Activated T-cell treated with anti-CD3 and anti-CD28 coated beads, Interleukin-2, amount 50 U/mL, for 72 hours (primary cell): ENCODE data around the gene SYNGR3. TPM values are rescaled to one million over a fixed set of nuclear protein-coding genes. Genes with fewer than 3 reads are reported as not detected.

ENCODE experiments used
- ATAC-seq, 2 donors: fragments of 150-1000 bp; cut with Tn5 transposase; replicated peaks in 1 of 2; 2 replicates each; pipeline ENCODE4 v1.10.0; 2021; ENCODE audit warnings: moderate library complexity in 2 of 2, mild to moderate bottlenecking in 1 of 2
- DNase-seq, 2 donors: peaks; one replicate each; pipeline ENCODE4 v3.0.0; 2021 to 2022; ENCODE audit warnings: mixed read lengths in 1 of 2
- H3K27ac Mint-ChIP-seq: one replicate; pipeline ENCODE4 v1.8.0; 2022; ENCODE audit warnings: mild to moderate bottlenecking, moderate library complexity, mixed read lengths
- H3K27me3 Mint-ChIP-seq: one replicate; pipeline ENCODE4 v1.8.0; 2022; ENCODE audit warnings: low read depth, mixed read lengths
- H3K36me3 Mint-ChIP-seq, 2 donors: one replicate each; pipeline ENCODE4 v1.8.0; 2022; ENCODE audit warnings: mixed read lengths in 2 of 2, mild to moderate bottlenecking in 1 of 2; ENCODE audit not compliant: insufficient read depth in 2 of 2
- H3K4me1 Mint-ChIP-seq: one replicate; pipeline ENCODE4 v1.8.0; 2022; ENCODE audit warnings: low read depth, mixed read lengths
- H3K4me3 Mint-ChIP-seq, 2 donors: one replicate each; pipeline ENCODE4 v1.8.0; 2022; ENCODE audit warnings: mild to moderate bottlenecking in 2 of 2, mixed read lengths in 2 of 2, moderate library complexity in 2 of 2
- H3K9me3 Mint-ChIP-seq, 2 donors: one replicate each; pipeline ENCODE4 v1.8.0; 2022; ENCODE audit warnings: mixed read lengths in 2 of 2
- total RNA-seq, 2 donors: library from RNA; stranded (reverse); gene quantifications; one replicate each; pipeline ENCODE4 v1.2.3, GENCODE V29; 2022

Gene SYNGR3
- total RNA-seq, 2 donors from 2014 or later = 38.6 to 50.9 TPM

DNA sequence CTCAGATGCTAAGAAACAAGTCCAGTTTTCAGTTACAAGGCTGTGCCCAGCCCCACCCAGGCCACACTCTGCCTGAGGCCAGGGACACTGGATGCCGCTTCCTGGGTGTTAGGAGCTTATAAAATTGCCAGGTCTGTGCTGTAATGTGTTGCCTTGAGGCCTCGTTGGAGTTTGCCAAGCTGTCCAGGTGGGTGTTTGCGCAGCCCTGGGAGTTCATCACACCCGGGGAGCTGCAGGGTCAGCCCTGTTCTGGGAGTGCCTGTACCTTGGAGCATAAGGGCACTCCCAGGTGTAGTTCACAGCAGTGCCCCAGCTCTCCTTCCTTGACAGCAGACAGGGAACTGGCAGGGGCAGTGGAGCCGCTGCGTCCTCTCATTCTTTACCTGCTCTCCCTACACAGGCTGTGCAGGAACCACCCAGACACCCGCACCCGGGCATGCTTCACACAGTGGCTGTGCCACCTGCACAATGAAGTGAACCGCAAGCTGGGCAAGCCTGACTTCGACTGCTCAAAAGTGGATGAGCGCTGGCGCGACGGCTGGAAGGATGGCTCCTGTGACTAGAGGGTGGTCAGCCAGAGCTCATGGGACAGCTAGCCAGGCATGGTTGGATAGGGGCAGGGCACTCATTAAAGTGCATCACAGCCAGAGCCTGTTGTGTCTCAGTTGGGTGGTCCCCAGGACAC lies 4.2 kb upstream of the SYNGR3 start:
- ATAC-seq (no peak), DNase-seq (no peak)
- H3K27me3 Mint-ChIP-seq = peaks cover 36% of the 10 kb centered on the region
- H3K27ac Mint-ChIP-seq = no peak overlapping the region
- H3K9me3 Mint-ChIP-seq = no peaks in the 10 kb centered on the region
- peaks cover 2 to 4% of the 10 kb centered on the region in 2 donors for H3K36me3 Mint-ChIP-seq
- peak overlapping the region; percentile 85 to 89 for H3K4me3 Mint-ChIP-seq
- peaks cover 32% of the 10 kb centered on the region for H3K4me1 Mint-ChIP-seq

DNA sequence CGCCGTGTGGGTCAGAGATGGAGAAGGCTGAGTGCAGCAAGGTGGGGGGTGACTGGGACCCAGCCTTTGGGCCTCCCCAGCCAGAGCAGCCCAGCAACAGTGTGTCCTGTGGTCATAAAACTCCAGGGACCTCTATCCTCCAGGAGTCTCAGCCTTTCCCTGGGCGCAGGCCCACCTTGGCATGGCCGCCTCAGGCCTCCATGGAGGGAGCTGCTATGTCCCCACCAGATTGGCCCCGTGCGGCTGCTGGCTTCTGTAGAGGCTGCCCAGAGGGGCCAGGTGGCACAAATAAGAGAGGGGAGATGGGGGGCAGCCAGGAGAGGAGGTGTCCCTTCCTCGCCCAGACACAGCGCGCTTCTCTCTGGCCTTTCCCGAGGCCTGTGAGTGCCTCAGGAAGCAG lies 2.6 kb upstream of the SYNGR3 start:
- no peak overlapping the region for H3K4me3 Mint-ChIP-seq
- H3K4me1 Mint-ChIP-seq = peaks cover 31% of the 10 kb centered on the region
- H3K27me3 Mint-ChIP-seq = peaks cover 21% of the 10 kb centered on the region
- DNase-seq (no peak), ATAC-seq (no peak)
- H3K36me3 Mint-ChIP-seq = peaks cover 3 to 4% of the 10 kb centered on the region in 2 donors
- no peak overlapping the region for H3K27ac Mint-ChIP-seq
- H3K9me3 Mint-ChIP-seq = no peaks in the 10 kb centered on the region

DNA sequence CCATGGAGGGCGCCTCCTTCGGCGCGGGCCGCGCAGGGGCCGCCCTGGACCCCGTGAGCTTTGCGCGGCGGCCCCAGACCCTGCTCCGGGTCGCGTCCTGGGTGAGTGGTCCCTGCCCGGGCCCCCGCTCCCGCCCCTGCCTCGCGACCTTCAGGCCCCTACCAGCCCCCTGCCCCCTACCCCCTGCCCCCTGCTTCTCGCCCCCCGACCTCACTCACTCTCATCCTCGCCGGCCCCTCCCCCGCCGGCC lies 256 bp downstream of the SYNGR3 start:
- peak in 1 of 2 donors; percentile 1 for ATAC-seq
- Mint-ChIP-seq H3K9me3 (no peaks in the 10 kb centered on the region), H3K27ac (no peak overlapping the region), H3K36me3 (peaks cover 4 to 6% of the 10 kb centered on the region in 2 donors), H3K4me1 (peaks cover 26% of the 10 kb centered on the region), H3K4me3 (peak overlapping the region in 1 of 2 donors; percentile 86), H3K27me3 (peaks cover 8% of the 10 kb centered on the region)
- DNase-seq = no peak

DNA sequence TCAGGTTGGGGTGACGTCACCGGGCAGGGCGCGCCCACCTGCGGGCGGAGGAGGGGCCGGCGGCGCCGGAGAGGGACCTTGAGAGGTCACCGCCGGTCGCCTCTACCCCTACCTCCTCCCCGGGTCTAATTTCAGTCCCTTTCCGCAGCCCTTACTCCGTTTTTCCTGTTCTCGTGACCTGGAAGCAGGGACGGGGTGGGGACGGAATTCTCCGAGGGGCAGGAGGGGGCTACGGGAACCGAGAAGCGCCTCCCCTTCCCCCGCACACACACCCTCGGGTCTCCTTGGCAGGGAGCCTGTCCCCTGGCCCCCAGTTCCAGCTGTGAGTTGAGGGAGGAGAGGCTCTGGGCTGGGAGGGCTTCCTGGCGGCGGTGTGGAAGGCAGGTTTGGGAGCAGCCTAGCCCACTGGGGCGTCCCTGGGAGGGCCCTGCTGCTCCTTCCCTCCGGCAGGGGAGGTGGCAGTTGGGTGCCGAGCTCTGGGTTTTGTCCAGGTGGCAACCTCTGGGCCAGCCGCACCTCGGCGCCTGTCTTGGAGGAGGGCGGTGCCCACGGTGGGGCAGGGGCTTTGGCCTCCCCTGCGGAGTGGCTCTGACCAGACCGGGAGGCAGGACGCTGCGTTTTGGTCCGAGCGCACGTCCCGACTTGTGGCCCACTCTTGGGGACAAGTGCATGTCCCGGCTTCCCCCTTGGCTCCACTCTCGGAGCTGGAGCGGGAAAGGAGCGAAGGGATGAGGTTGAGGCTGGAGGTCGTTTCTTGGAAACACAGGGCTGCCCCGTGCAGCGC lies 773 bp downstream of the SYNGR3 start:
- H3K27me3 Mint-ChIP-seq = peaks cover 8% of the 10 kb centered on the region
- peak; percentile 8 to 16 for ATAC-seq
- peak overlapping the region; percentile 86 to 88 for H3K4me3 Mint-ChIP-seq
- H3K4me1 Mint-ChIP-seq = peaks cover 22% of the 10 kb centered on the region
- H3K9me3 Mint-ChIP-seq = no peaks in the 10 kb centered on the region
- peaks cover 6% of the 10 kb centered on the region in 2 donors for H3K36me3 Mint-ChIP-seq
- no peak overlapping the region for H3K27ac Mint-ChIP-seq
- DNase-seq = peak; percentile 80 to 83

DNA sequence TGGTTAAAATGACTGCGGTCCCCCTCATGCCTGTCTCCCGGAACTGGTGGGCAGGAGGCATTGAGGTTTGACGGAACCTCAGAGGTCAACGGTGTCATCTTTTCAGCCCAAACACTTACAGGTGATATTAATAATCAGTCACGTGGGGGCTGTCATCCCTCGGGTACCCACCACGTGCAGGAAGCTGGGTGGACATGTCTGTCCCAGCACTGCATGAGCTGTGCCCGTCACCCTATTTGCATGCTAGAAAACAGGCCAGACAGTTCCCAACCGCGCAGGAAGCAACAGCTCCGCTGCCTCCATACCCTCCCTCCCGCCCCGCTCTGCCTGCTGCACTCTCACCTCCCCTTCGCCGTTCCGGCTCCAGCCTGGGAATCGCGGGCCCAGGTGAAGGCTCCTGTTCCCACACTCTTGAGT lies 1.4 kb downstream of the SYNGR3 start:
- peaks cover 25% of the 10 kb centered on the region for H3K4me1 Mint-ChIP-seq
- H3K27me3 Mint-ChIP-seq = peaks cover 8% of the 10 kb centered on the region
- ATAC-seq (peak; percentile 39 to 46), DNase-seq (peak; percentile 57 to 59)
- no peaks in the 10 kb centered on the region for H3K9me3 Mint-ChIP-seq
- peaks cover 6% of the 10 kb centered on the region in 2 donors for H3K36me3 Mint-ChIP-seq
- H3K4me3 Mint-ChIP-seq = peak overlapping the region; percentile 86 to 88
- H3K27ac Mint-ChIP-seq = no peak overlapping the region

DNA sequence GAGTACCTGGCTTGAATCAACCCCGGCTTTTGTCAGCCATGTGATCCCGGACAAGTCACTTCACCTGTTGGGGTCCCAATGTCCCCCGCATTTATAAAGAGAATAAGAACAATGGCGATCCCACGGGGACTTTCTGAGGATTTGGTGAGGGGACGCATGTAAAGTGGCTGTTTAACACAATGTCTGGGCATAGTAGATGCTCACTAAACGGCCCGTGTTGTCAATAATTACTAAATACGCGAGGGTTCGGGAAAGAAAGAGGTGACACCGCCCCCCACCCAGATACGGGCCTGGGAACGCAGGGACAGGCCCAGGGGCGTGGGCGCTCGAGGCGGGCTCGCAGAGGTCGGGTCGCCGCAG lies 1.8 kb downstream of the SYNGR3 start:
- Mint-ChIP-seq H3K36me3 (peaks cover 2 to 6% of the 10 kb centered on the region in 2 donors), H3K27ac (peak overlapping the region; percentile 50), H3K9me3 (no peaks in the 10 kb centered on the region), H3K4me3 (peak overlapping the region; percentile 86 to 88), H3K27me3 (peaks cover 8% of the 10 kb centered on the region), H3K4me1 (peaks cover 30% of the 10 kb centered on the region)
- no peak for DNase-seq
- ATAC-seq = no peak

DNA sequence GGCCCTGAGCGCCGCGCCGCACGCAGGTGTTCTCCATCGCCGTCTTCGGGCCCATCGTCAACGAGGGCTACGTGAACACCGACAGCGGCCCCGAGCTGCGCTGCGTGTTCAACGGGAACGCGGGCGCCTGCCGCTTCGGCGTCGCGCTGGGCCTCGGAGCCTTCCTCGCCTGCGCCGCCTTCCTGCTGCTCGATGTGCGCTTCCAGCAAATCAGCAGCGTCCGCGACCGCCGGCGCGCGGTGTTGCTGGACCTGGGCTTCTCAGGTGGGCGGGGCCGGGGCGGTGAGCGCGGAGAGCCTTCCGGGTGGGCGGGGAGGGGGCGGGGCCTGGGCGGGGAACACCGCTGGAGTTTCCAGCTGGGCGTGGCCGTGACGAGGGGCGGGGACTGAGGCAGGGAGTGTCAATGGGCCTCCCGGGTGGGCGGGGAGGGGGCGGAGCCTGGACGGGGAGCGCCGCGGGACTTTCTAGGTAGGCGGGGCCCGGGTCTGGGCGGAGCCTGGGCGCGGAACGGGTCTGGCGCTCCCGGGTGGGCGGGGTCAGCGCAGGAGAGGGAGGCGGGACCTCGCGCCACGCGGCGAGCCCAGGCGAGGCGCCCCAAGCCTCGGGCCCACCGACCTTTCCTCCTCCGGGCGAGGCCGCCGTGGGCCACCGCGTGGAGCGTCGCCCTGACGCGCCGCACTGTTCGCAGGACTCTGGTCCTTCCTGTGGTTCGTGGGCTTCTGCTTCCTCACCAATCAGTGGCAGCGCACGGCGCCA lies 2.4 kb downstream of the SYNGR3 start:
- Mint-ChIP-seq H3K27me3 (peaks cover 8% of the 10 kb centered on the region), H3K9me3 (no peaks in the 10 kb centered on the region), H3K4me1 (peaks cover 33% of the 10 kb centered on the region), H3K27ac (no peak overlapping the region), H3K36me3 (peaks cover 2 to 6% of the 10 kb centered on the region in 2 donors), H3K4me3 (peak overlapping the region; percentile 86 to 88)
- ATAC-seq (peak; percentile 64 to 71), DNase-seq (peak; percentile 97)

DNA sequence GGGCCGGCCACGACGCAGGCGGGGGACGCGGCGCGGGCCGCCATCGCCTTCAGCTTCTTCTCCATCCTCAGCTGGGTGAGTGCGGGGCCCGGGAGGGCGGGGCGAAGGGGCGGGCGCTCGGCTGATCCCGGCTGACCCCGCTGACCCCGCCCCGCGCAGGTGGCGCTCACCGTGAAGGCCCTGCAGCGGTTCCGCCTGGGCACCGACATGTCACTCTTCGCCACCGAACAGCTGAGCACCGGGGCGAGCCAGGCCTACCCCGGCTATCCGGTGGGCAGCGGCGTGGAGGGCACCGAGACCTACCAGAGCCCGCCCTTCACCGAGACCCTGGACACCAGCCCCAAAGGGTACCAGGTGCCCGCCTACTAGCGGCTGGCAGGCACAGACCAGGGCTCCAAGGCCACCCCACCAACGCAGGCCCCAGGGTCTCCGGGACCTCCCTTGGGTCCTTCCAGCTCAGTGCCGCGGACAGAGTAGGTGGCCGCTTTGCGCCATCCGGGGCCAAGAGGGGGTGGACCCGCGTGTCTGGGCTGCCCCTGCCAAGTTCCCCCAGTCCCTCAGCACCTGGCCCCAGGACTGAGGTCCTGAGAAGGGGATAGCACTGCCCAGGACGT lies 3.0 kb downstream of the SYNGR3 start:
- no peak for DNase-seq
- Mint-ChIP-seq H3K4me1 (peaks cover 33% of the 10 kb centered on the region), H3K36me3 (peaks cover 2 to 6% of the 10 kb centered on the region in 2 donors), H3K27ac (no peak overlapping the region), H3K27me3 (peaks cover 8% of the 10 kb centered on the region), H3K4me3 (no peak overlapping the region), H3K9me3 (no peaks in the 10 kb centered on the region)
- no peak for ATAC-seq

DNA sequence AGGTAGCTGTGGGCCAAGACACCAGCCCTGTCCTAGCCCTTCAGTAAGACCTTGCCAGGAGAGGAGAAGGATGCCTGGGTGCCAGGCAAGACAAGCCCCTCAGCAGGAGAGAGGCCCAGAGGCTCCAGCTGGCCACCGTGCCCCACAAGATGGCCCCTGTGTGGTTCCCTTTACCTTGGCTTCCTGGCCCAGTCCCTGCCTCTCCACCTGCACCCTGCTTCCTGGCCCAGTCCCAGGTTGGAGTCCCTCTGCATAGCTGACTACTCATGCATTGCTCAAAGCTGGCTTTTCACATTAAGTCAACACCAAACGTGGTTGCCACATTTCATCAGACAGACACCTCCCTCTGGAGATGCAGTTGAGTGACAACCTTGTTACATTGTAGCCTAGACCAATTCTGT lies 4.0 kb downstream of the SYNGR3 start:
- Mint-ChIP-seq H3K27ac (peak overlapping the region; percentile 23), H3K27me3 (peaks cover 3% of the 10 kb centered on the region), H3K4me1 (peaks cover 33% of the 10 kb centered on the region), H3K9me3 (no peaks in the 10 kb centered on the region), H3K4me3 (peak overlapping the region in 1 of 2 donors; percentile 36), H3K36me3 (peaks cover 3 to 6% of the 10 kb centered on the region in 2 donors)
- DNase-seq (peak; percentile 74 to 75), ATAC-seq (peak; percentile 45 to 55)

DNA sequence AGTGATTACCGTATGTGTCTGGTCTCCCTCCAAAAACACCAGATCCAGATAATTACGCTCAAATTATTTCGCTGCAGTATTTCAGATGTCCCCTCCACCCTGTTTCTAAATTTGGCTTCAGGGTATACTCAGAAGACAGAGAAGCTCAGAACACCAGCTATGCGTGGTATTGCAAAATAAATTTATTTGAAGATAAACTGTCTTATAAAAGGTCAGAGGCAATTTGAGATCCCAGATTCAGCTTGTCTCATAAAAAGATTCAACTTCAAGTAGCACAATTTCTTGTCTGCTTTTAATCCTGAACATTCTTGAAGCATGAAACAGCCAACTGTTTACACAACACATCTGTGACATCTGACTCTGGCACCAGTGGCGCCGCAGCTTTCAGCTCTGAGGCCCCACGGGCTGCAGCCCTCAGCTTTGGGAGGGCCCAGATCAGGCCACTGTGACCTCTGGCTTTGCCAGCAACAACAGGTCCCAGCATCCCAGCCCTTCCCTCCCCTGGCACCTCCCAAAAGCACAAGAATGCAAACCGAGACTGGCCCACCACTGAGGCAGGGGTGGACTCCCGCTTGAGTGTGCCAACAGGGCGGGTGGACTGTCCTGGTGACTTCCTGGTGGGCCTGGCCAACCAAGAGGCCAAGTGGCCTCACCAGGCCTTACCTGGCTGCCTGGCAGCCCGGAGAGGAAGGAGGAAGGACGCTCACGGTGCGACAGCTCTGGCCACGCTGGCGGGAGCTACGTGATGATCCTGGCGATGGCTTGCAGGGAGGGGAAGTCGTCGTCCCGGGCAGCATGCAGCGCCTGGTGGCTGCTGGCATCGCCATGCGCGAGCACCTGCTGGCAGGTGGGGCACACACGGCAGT lies 8.0 kb downstream of the SYNGR3 start:
- Mint-ChIP-seq H3K27me3 (no peaks in the 10 kb centered on the region), H3K9me3 (no peaks in the 10 kb centered on the region), H3K27ac (no peak overlapping the region), H3K4me3 (no peak overlapping the region), H3K36me3 (peaks cover 4 to 9% of the 10 kb centered on the region in 2 donors), H3K4me1 (peaks cover 24% of the 10 kb centered on the region)
- ATAC-seq (no peak), DNase-seq (no peak)

DNA sequence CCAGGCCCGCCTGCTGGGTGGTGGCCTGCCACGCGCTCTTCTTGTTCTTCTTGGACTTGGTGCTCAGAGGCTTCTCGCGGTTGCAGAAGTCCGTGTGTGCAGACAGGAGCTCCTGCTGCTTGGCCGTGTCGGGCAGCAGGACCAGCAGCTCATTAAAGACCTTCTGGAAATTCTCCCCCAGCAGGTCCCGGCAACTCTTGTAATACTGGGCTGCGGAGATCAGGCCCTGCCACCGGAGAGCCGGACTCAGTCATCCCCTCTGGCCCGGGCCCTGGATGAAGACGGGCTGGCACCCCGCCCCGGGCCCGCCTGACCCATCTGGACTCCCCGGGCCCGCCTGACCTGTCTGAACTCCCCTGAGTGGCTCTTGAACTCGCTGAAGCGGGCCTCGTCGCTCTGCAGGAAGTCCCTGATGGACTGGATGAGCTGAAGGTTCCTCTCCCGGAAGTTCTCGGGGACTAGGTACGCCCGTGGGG lies 8.6 kb downstream of the SYNGR3 start:
- no peak for ATAC-seq
- H3K9me3 Mint-ChIP-seq = no peaks in the 10 kb centered on the region
- peaks cover 3 to 9% of the 10 kb centered on the region in 2 donors for H3K36me3 Mint-ChIP-seq
- no peak for DNase-seq
- no peak overlapping the region for H3K27ac Mint-ChIP-seq
- H3K4me1 Mint-ChIP-seq = peaks cover 21% of the 10 kb centered on the region
- H3K27me3 Mint-ChIP-seq = no peaks in the 10 kb centered on the region
- H3K4me3 Mint-ChIP-seq = no peak overlapping the region
